ENCODE results near the gene APOL6.

DNA sequence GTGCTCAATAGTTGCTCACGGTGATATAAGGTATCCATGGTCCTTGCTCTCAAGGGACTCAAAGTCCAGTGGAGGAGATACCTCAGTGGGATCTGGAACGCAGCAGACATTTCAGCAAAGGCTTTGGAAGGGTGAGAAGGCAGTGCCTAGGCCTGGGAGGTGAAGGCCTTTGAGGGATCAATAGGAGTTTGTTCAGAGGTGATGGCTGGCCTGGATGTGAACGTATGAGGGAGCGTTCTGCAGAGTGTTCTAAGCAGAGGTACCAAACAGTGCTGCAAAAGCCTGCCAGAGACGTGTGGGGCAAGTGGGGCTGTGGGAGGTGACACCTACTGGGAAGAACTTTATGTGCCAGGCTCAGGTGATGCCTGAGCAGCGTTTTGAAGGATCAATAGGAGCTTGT, 23.7 kb upstream of the APOL6 start:
- TF ChIP-seq EZH2 (IDR thresholded peaks at IDR 0.05; ENCODE audit: insufficient read depth, poor library complexity, severe bottlenecking) (no peak), EZH2phosphoT487 (IDR thresholded peaks at IDR 0.05; ENCODE audit: insufficient read depth, low read depth) (no peak)
